Sigmoid colon (tissue), 7 donors: Measurements from ENCODE around the gene SCP2D1. TPM values are rescaled to one million over a fixed set of nuclear protein-coding genes. Genes with fewer than 3 reads are reported as not detected.

Experiments used
- DNase-seq: peaks from one replicate; pipeline ENCODE4 v3.0.0-alpha.2; 2019
- H3K27ac ChIP-seq, 4 donors: fragments of 200-600 bp; sonication (generic); one replicate each; pipeline ENCODE4 v1.5.1; 2016 to 2019; ENCODE audit warnings: mild to moderate bottlenecking in 1 of 4
- H3K27me3 ChIP-seq, 3 donors: fragments of 200-600 bp; sonication (generic); one replicate each; pipeline ENCODE4 v1.5.1; 2019; ENCODE audit warnings: mild to moderate bottlenecking in 1 of 3
- H3K36me3 ChIP-seq, 4 donors: fragments of 200-600 bp; sonication (generic); one replicate each; pipeline ENCODE4 v1.5.1; 2016 to 2019
- H3K4me1 ChIP-seq, 4 donors: fragments of 200-600 bp; sonication (generic); one replicate each; pipeline ENCODE4 v1.5.1; 2017 to 2019
- H3K4me3 ChIP-seq, 4 donors: fragments of 200-600 bp; sonication (generic); one replicate each; pipeline ENCODE4 v1.5.1; 2017 to 2019; ENCODE audit warnings: mild to moderate bottlenecking in 2 of 4, moderate library complexity in 1 of 4
- H3K9me3 ChIP-seq, 4 donors: fragments of 200-600 bp in 3 of 4; sonication (generic) in 3 of 4; one replicate each; pipeline versions ENCODE4 v1.5.1 to v1.6.1; 2013 to 2019
- CTCF ChIP-seq, 4 experiments: fragments of 450-650 bp in 3 of 4; fragments of 200-600 bp in 1 of 4; IDR thresholded peaks; one replicate each; pipeline ENCODE4 v1.5.1; 2016 to 2019; ENCODE audit warnings: antibody characterized with exemption in 4 of 4, mild to moderate bottlenecking in 3 of 4, moderate library complexity in 2 of 4
- EP300 ChIP-seq, 4 donors: sonication (generic); formaldehyde crosslinking; IDR thresholded peaks; one replicate each; pipeline ENCODE4 v1.6.1; 2017; ENCODE audit warnings: antibody characterized with exemption in 4 of 4
- POLR2A ChIP-seq, 2 donors: fragments of 450-650 bp; IDR thresholded peaks; one replicate each; pipeline ENCODE4 v1.6.1; 2016; ENCODE audit warnings: antibody characterized with exemption in 2 of 2, mild to moderate bottlenecking in 2 of 2, moderate library complexity in 2 of 2
- POLR2AphosphoS5 ChIP-seq, 4 donors: sonication (generic); formaldehyde crosslinking; IDR thresholded peaks; one replicate each; pipeline ENCODE4 v1.6.1; 2017; ENCODE audit warnings: antibody characterized with exemption in 4 of 4
- WGBS, 2 donors: extraction: QIAGEN DNeasy Blood & Tissue Kit; methylation state at CpG; one replicate each; pipeline ENCODE4 v1.1.7; 2013; 5-methylcytosine and 5-hydroxymethylcytosine counted together
- intact Hi-C: fragments of 100-400 bp; cut with DNase I; formaldehyde crosslinking; loops from one replicate; pipeline ENCODE4 v1.15.1; 2023
- polyA plus RNA-seq, 3 donors: library from polyadenylated mRNA; stranded (reverse); fragments of 200-250 nt; gene quantifications; one replicate each; pipeline ENCODE4 v1.2.3, GENCODE V29; 2013
- total RNA-seq, 4 donors: library from RNA; depleted of rRNA; stranded (reverse); fragments of >200 nt; gene quantifications; one replicate each; pipeline ENCODE4 v1.1.0, GENCODE V29; 2016
- donor health status: healthy with polysubstance abuse.
- donor health status: Bipolar disorder and iron deficiency.
- donor health status: healthy.

Gene SCP2D1
- total and polyA plus RNA-seq, 7 donors = 0.99 TPM; not detected in 6

DNA sequence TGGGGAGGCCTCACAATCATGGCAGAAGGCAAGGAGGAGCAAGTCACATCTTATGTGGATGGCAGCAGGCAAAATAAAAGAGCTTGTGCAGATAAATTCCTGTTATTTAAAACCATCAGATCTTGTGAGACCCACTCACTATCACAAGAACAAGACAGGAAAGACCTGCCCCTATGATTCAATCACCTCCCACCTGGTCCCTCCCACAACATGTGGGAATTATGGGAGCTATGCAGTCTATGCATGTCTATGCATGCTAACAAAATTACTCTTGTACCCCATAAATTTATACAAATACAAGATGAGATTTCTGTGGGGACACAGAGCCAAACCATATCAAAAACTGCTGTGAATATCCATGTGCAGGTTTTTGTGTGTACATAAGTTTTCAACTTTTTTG lies 25.6 kb upstream of the SCP2D1 start:
- Histone ChIP-seq H3K27me3 (no peaks in the 10 kb centered on the region), H3K27ac (no peak overlapping the region), H3K4me1 (no peaks in the 10 kb centered on the region), H3K36me3 (no peaks in the 10 kb centered on the region), H3K4me3 (no peak overlapping the region), H3K9me3 (no peaks in the 10 kb centered on the region)
- DNase-seq = no peak
- intact Hi-C loops = no loop called here
- TF ChIP-seq EP300 (IDR thresholded peaks at IDR 0.05) (no peak), CTCF (IDR thresholded peaks at IDR 0.05) (no peak), POLR2A (IDR thresholded peaks at IDR 0.05) (no peak), POLR2AphosphoS5 (IDR thresholded peaks at IDR 0.05) (no peak)

DNA sequence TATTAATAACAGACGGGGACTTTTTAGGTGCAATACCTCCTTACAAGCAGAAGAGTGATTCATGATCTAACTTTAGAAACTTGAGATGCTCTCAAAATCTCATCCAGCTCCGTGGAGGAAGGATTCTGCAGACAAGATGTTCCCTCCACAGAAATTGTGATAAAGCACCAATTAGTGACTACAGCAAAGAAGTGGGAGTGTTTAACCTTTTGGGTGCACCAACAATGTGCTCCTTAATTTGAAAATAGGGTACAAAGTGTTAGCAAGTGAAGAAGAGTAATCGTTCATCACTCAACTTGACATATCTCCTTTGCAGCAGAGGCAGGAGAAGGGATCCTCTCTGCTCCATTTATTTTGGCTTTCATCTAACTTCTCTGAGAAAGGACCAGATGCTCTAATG lies 22.8 kb upstream of the SCP2D1 start:
- H3K27me3 ChIP-seq = no peaks in the 10 kb centered on the region
- WGBS, 2 donors = 74 to 80% methylated on average over 3 of the region's 3 CpGs
- no peak overlapping the region for H3K27ac ChIP-seq
- intact Hi-C loops = loop anchor here (10.0 kb wide), 4 partner anchors 156 to 1264 kb away; partner anchors contain the start of genes CFAP61, CRNKL1, DTD1 and DZANK1
- no peaks in the 10 kb centered on the region for H3K9me3 ChIP-seq
- TF ChIP-seq POLR2A (IDR thresholded peaks at IDR 0.05) (no peak), EP300 (IDR thresholded peaks at IDR 0.05) (no peak), POLR2AphosphoS5 (IDR thresholded peaks at IDR 0.05) (no peak), CTCF (IDR thresholded peaks at IDR 0.05) (no peak)
- no peaks in the 10 kb centered on the region for H3K36me3 ChIP-seq
- H3K4me1 ChIP-seq = peaks cover 0 to 15% (median 9%) of the 10 kb centered on the region in 4 donors
- H3K4me3 ChIP-seq = no peak overlapping the region
- DNase-seq = no peak

- Histone ChIP-seq H3K36me3 (no peaks in the 10 kb centered on the region), H3K27me3 (no peaks in the 10 kb centered on the region), H3K4me1 (peaks cover 0 to 15% (median 9%) of the 10 kb centered on the region in 4 donors), H3K4me3 (peak overlapping the region; percentile 60 to 79 (median 66)), H3K9me3 (no peaks in the 10 kb centered on the region), H3K27ac (peak overlapping the region; percentile 86 to 89 (median 88))
- peak; percentile 94 for DNase-seq
- 6 to 7% methylated on average over 29 of the region's 29 CpGs for WGBS, 2 donors
- TF ChIP-seq CTCF (IDR thresholded peaks at IDR 0.05) (no peak), EP300 (IDR thresholded peaks at IDR 0.05) (peak in 1 of 4 donors; percentile 14), POLR2A (IDR thresholded peaks at IDR 0.05) (peak; percentile 58 to 65), POLR2AphosphoS5 (IDR thresholded peaks at IDR 0.05) (peak; percentile 88 to 95 (median 91))
- intact Hi-C loops = loop anchor here (10.0 kb wide), 4 partner anchors 159 to 1261 kb away; partner anchors contain the start of genes CFAP61, CRNKL1, DTD1 and DZANK1
Observed at GRCh38 chr20:18793625-18794427, 19.8 kb upstream of the SCP2D1 start.

DNA sequence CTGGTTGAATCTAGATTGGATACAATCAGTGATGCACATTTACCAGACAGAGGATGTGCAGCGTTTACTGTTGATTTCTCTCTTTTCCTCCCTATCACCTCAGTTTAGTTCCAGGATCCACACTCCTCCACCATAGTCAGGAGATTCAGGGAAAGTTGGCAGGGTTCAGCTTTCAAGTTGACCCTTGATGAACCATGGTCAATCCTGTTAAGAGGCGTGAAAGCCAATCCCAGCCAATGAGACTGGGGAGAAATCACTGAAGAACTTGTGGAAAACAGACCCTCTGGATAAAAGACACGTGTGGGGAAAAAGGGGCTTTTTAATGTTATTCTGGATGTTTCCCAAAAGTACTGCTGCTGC lies 19.2 kb upstream of the SCP2D1 start:
- no peaks in the 10 kb centered on the region for H3K27me3 ChIP-seq
- WGBS, 2 donors = 57 to 66% methylated on average over 3 of the region's 3 CpGs
- no peak for DNase-seq
- peak overlapping the region; percentile 60 to 79 (median 66) for H3K4me3 ChIP-seq
- H3K9me3 ChIP-seq = no peaks in the 10 kb centered on the region
- no peak for TF ChIP-seq EP300 (IDR thresholded peaks at IDR 0.05)
- TF ChIP-seq CTCF (IDR thresholded peaks at IDR 0.05) = no peak
- no peak for TF ChIP-seq POLR2A (IDR thresholded peaks at IDR 0.05)
- no peak for TF ChIP-seq POLR2AphosphoS5 (IDR thresholded peaks at IDR 0.05)
- no peaks in the 10 kb centered on the region for H3K36me3 ChIP-seq
- intact Hi-C loops = loop anchor here (10.0 kb wide), 4 partner anchors 160 to 1260 kb away; partner anchors contain the start of genes CFAP61, CRNKL1, DTD1 and DZANK1
- H3K27ac ChIP-seq = peak overlapping the region; percentile 86 to 89 (median 88)
- peaks cover 0 to 15% (median 9%) of the 10 kb centered on the region in 4 donors for H3K4me1 ChIP-seq
